Smooth muscle cell (in vitro differentiated cells): ENCODE measurements around the gene SOX13. TPM values are rescaled to one million over a fixed set of nuclear protein-coding genes. Genes with fewer than 3 reads are reported as not detected.
"Not testable (repeated sequence)": the region's sequence is repeated elsewhere in the genome, so short reads cannot be mapped to it uniquely, and the experiment has no call there.

Source experiments
- DNase-seq: peaks from one replicate; lab custom pipeline; 2025; ENCODE audit not compliant: unreplicated experiment; lab: John Stamatoyannopoulos, UW
- H2AFZ ChIP-seq: fragments of 200-600 bp; sonication (generic); 2 replicates; pipeline ENCODE4 v1.6.0; 2016; ENCODE audit warnings: antibody characterized with exemption, low read depth, mild to moderate bottlenecking
- H3F3A ChIP-seq: fragments of 200-600 bp; sonication (generic); 2 replicates; pipeline ENCODE4 v1.6.0; 2017; ENCODE audit warnings: antibody characterized with exemption, low read depth
- H3K27ac ChIP-seq: fragments of 200-600 bp; sonication (generic); 2 replicates; pipeline ENCODE4 v1.5.1; 2016; ENCODE audit warnings: low read depth, mild to moderate bottlenecking
- H3K27me3 ChIP-seq: fragments of 200-600 bp; sonication (generic); 2 replicates; pipeline ENCODE4 v1.6.1; 2016; ENCODE audit warnings: low read depth, mild to moderate bottlenecking
- H3K36me3 ChIP-seq: fragments of 200-600 bp; sonication (generic); 2 replicates; pipeline ENCODE4 v1.5.1; 2016; ENCODE audit warnings: low read depth
- H3K4me1 ChIP-seq: fragments of 200-600 bp; sonication (generic); 2 replicates; pipeline ENCODE4 v1.5.1; 2016; ENCODE audit warnings: low read depth
- H3K4me2 ChIP-seq: fragments of 200-600 bp; sonication (generic); 2 replicates; pipeline ENCODE4 v1.6.0; 2016; ENCODE audit warnings: mild to moderate bottlenecking
- H3K4me3 ChIP-seq: fragments of 200-600 bp; sonication (generic); 2 replicates; pipeline ENCODE4 v1.5.1; 2016; ENCODE audit warnings: mild to moderate bottlenecking
- H3K79me2 ChIP-seq: fragments of 200-600 bp; sonication (generic); 2 replicates; pipeline ENCODE4 v1.6.0; 2016; ENCODE audit warnings: low read depth, mild to moderate bottlenecking
- H3K9ac ChIP-seq: fragments of 200-600 bp; sonication (generic); 2 replicates; pipeline ENCODE4 v1.6.0; 2016; ENCODE audit warnings: low read depth
- H3K9me3 ChIP-seq: fragments of 200-600 bp; sonication (generic); replicated peaks from 2 replicates; pipeline ENCODE4 v1.5.1; 2016; ENCODE audit warnings: low read depth
- H4K20me1 ChIP-seq: fragments of 200-600 bp; sonication (generic); 2 replicates; pipeline ENCODE4 v1.6.0; 2016; ENCODE audit warnings: low read depth
- WGBS: methylation state at CpG from one replicate; pipeline ENCODE4 v1.1.7; 2016; ENCODE audit warnings: low lambda C conversion rate; 5-methylcytosine and 5-hydroxymethylcytosine counted together
- polyA plus RNA-seq: library from polyadenylated mRNA; unstranded; fragments of >200 nt; fragmentation: Nextera tagmentation; extraction: Ambion mirVana; gene quantifications from 2 replicates; pipeline ENCODE4 v1.2.1, GENCODE V29; 2016
- total RNA-seq: library from RNA; depleted of rRNA; stranded (reverse); fragments of >200 nt; gene quantifications from 2 replicates; pipeline ENCODE4 v1.2.3, GENCODE V29; 2014
- TF ChIP-seq, protein P1 (sequence below): fragments of 200-600 bp; sonication (generic); IDR thresholded peaks from 2 replicates; pipeline ENCODE4 v1.5.1; 2017; ENCODE audit warnings: borderline replicate concordance, mild to moderate bottlenecking, antibody characterized with exemption; ENCODE audit not compliant: insufficient read depth, poor library complexity, severe bottlenecking

SOX13 gene
- total and polyA plus RNA-seq, 2 experiments from 2014 or later: 0.41 to 2.3 TPM

GRCh38 chr1:204098683-204099082 lies 25.8 kb downstream of the SOX13 start:
- TF ChIP-seq, protein P1, sequence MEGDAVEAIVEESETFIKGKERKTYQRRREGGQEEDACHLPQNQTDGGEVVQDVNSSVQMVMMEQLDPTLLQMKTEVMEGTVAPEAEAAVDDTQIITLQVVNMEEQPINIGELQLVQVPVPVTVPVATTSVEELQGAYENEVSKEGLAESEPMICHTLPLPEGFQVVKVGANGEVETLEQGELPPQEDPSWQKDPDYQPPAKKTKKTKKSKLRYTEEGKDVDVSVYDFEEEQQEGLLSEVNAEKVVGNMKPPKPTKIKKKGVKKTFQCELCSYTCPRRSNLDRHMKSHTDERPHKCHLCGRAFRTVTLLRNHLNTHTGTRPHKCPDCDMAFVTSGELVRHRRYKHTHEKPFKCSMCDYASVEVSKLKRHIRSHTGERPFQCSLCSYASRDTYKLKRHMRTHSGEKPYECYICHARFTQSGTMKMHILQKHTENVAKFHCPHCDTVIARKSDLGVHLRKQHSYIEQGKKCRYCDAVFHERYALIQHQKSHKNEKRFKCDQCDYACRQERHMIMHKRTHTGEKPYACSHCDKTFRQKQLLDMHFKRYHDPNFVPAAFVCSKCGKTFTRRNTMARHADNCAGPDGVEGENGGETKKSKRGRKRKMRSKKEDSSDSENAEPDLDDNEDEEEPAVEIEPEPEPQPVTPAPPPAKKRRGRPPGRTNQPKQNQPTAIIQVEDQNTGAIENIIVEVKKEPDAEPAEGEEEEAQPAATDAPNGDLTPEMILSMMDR: no peak
- no peaks in the 10 kb centered on the region for H3K27me3 ChIP-seq
- H3K4me1 ChIP-seq: peaks cover 22% of the 10 kb centered on the region
- no peak overlapping the region for H3K9ac ChIP-seq
- no peaks in the 10 kb centered on the region for H3F3A ChIP-seq
- DNase-seq: no peak
- H4K20me1 ChIP-seq: no peaks in the 10 kb centered on the region
- H3K79me2 ChIP-seq: peaks cover 5% of the 10 kb centered on the region
- H3K4me2 ChIP-seq: no peak overlapping the region
- H3K4me3 ChIP-seq: no peak overlapping the region
- H3K9me3 ChIP-seq: no peaks in the 10 kb centered on the region
- H3K36me3 ChIP-seq: no peaks in the 10 kb centered on the region
- no peak overlapping the region for H3K27ac ChIP-seq
- WGBS: 97% methylated on average over 4 of the region's 4 CpGs
- H2AFZ ChIP-seq: no peak overlapping the region

DNA sequence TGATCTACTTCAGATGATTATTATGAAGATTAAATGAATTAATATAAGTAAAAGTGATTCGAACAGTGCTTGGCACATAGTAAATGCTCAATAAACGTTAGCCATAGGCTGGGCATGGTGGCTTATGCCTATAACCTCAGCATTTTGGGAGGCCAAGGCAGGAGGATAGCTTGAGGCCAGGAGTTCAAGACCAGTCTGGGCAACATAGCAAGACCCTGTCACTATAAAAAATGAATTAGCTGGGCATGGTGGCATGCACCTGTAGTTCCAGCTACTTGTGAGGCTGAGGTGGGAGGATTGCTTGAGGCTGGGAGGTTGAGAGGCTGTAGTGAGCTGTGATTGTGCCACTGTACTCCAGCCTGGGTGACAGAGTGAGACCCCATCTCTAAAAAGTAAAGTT lies 26.8 kb downstream of the SOX13 start:
- not testable (repeated sequence) for H3K27me3 ChIP-seq, H3K27ac ChIP-seq, H3K79me2 ChIP-seq, DNase-seq, H2AFZ ChIP-seq, H3F3A ChIP-seq, H3K4me3 ChIP-seq, H3K36me3 ChIP-seq, H3K4me2 ChIP-seq, H3K9me3 ChIP-seq, H3K9ac ChIP-seq, H4K20me1 ChIP-seq
- peaks cover 21% of the 10 kb centered on the region for H3K4me1 ChIP-seq
- WGBS: 100% methylated on average over 2 of the region's 2 CpGs

- H3K27me3 ChIP-seq: no peaks in the 10 kb centered on the region
- DNase-seq: no peak
- no peak overlapping the region for H3K4me3 ChIP-seq
- 66% methylated on average over 13 of the region's 13 CpGs for WGBS
- no peak overlapping the region for H2AFZ ChIP-seq
- H3K4me2 ChIP-seq: no peak overlapping the region
- H3K9ac ChIP-seq: no peak overlapping the region
- peaks cover 12% of the 10 kb centered on the region for H3K4me1 ChIP-seq
- H3K79me2 ChIP-seq: peaks cover 5% of the 10 kb centered on the region
- no peaks in the 10 kb centered on the region for H3K36me3 ChIP-seq
- no peaks in the 10 kb centered on the region for H4K20me1 ChIP-seq
- no peak overlapping the region for H3K27ac ChIP-seq
- no peaks in the 10 kb centered on the region for H3K9me3 ChIP-seq
- TF ChIP-seq, protein P1: no peak
- no peaks in the 10 kb centered on the region for H3F3A ChIP-seq
These were observed 29.2 kb downstream of the SOX13 start for GRCh38 chr1:204102029-204102611.

DNA sequence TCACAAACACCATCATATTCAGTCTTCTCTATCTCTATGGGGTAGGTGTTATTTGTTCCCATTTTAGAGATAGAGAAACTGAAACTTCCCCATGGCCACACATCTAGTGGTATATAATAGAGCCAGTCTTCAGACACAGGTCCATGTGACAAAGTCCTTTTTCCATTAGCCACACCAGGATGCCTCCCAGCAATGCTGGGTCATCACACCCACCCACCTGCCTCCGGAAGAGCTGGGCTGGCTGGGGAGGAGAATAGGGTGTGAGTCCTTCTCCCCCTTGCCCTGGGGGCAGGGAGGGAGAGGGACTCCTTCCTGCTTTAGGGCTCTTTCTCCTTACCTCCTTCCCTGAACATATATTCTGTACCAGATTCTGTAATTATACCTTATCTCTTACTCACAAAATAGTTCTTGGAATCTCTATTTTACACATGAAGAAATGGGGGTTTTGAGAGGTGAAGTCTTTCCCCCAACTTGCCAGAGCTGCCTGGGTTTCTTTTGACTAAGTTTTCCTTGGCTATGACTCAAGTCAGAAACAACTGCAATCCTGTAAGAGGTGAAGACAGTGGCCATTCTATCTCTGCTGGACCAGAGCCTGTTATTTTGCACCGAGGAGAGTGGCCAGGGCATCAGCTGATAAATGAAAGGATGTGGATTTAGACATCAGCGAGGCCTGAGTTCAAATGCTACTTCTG lies 30.0 kb downstream of the SOX13 start:
- TF ChIP-seq, protein P1: no peak
- peaks cover 5% of the 10 kb centered on the region for H3K79me2 ChIP-seq
- no peaks in the 10 kb centered on the region for H3K27me3 ChIP-seq
- H3F3A ChIP-seq: no peaks in the 10 kb centered on the region
- no peak overlapping the region for H3K9ac ChIP-seq
- DNase-seq: no peak
- no peaks in the 10 kb centered on the region for H3K9me3 ChIP-seq
- H3K36me3 ChIP-seq: no peaks in the 10 kb centered on the region
- H3K4me2 ChIP-seq: no peak overlapping the region
- peaks cover 16% of the 10 kb centered on the region for H3K4me1 ChIP-seq
- no peaks in the 10 kb centered on the region for H4K20me1 ChIP-seq
- H3K27ac ChIP-seq: no peak overlapping the region
- no peak overlapping the region for H2AFZ ChIP-seq
- 42% methylated on average over 3 of the region's 3 CpGs for WGBS
- H3K4me3 ChIP-seq: no peak overlapping the region
